Cerebellar cortex (tissue), 1 donor: Measurements from ENCODE around the gene CHRM5.

Source experiments
- DNase-seq: peaks from one replicate; pipeline ENCODE4 v3.0.0-alpha.2; 2015; ENCODE audit warnings: low spot score

The CHRM5 gene

DNA sequence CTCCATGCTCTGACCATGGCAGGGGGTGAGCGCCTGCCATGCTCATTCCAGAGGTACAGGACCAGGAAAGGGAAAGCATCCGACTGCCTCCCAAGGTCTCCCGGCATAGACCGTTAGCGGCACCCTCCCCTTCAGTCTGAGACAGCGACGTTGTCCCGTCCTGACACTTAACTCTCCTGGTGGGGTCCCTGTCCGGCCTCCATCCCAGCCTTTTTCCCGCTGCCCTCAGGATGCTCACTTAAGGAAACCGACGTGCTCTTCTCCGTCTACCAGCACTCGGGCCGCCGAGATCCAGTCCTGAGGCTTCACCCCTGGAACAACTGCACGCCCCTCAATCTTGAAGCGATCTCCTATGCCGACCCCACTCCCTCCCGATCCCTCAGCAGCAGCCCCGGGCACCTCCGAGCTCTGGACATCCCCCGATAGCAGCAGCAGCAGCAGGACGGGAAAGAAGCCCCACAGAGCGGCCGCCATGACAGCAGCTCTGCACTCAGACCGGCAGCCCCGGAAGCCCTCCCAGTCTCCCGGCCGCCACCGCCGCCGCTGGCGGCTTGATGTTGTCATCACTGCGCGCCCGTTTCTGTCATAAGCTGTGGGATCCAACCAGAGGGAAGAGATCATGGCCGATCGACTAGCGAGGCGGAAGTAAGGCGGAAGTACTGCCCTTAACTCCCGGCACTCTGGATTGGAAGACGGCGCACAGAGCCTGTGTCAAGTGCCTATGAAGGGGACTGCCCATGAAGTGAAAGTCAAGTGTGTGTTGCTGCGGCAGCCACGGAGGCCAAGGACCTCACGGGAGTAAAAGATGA lies 133.3 kb downstream of the CHRM5 start, which contains the start of the genes EMC7 and PGBD4:
EMC7 (minus strand) TSS at position 497 of the 809 bp plus-strand sequence; CDS start at position 474, 23 bp downstream.
PGBD4 (plus strand) TSS at position 718 of the 809 bp plus-strand sequence. CDS start 449 bp downstream, outside the sequence.
- DNase-seq, result peak; percentile 99

DNA sequence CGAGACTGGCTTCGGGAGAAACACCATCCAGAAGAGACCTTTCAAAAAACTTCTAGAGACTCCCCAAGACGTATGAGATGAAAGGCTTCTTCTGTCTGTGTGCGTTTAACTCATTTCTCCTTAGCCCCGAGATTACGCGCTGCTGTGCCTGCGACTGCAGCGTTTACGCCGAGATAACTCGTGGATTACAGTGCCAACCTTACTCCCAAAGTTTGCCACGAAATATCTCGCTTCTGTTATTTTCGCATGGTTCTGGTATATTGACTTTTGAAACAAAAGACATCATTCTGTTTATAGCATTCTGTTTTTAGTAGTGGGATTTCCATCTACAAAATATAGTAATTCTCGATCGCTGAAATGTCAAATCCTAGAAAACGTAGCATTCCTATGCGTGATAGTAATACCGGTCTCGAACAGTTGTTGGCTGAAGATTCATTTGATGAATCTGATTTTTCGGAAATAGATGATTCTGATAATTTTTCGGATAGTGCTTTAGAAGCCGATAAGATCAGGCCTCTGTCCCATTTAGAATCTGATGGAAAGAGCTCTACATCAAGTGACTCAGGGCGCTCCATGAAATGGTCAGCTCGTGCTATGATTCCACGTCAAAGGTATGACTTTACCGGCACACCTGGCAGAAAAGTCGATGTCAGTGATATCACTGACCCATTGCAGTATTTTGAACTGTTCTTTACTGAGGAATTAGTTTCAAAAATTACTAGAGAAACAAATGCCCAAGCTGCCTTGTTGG lies 134.1 kb downstream of the CHRM5 start:
- peak; percentile 14 for DNase-seq

DNA sequence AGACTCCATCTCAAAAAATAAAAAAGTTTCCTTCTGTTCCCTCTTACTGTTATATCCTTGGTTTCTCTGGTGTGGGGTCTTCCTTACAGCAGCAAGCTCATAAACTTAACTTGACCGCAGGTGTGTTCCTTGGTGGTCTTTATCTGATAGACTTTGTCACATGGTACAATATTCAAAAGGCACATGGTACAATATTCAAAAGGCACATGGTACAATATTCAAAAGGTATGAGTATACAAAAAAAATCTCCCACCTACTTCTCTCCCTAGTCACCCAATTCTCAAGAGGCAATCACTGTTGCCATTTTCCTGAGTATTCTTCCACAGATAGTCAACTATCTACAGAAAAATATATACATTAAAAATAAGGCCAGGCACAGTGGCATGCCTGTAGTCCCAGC lies 138.1 kb downstream of the CHRM5 start:
- DNase-seq, result no peak

DNA sequence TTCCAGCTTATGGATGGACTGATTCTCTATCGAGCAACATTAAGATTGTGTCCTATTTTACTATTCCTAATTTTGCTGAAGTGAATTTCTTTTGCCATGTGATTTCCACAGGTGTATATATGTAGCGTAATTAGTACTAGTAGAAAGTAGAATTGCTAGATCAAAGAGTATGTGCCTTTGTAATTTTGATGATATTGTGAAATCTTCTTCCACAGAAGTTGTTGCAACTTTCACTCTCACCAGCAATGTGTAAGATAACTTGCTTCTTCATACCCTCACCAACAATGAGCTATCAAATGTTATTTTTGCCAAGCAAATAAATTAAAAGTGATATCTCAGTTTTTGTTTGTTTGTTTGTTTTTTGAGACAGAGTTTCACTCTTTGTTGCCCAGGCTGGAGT lies 139.0 kb downstream of the CHRM5 start:
- DNase-seq, result no peak

DNA sequence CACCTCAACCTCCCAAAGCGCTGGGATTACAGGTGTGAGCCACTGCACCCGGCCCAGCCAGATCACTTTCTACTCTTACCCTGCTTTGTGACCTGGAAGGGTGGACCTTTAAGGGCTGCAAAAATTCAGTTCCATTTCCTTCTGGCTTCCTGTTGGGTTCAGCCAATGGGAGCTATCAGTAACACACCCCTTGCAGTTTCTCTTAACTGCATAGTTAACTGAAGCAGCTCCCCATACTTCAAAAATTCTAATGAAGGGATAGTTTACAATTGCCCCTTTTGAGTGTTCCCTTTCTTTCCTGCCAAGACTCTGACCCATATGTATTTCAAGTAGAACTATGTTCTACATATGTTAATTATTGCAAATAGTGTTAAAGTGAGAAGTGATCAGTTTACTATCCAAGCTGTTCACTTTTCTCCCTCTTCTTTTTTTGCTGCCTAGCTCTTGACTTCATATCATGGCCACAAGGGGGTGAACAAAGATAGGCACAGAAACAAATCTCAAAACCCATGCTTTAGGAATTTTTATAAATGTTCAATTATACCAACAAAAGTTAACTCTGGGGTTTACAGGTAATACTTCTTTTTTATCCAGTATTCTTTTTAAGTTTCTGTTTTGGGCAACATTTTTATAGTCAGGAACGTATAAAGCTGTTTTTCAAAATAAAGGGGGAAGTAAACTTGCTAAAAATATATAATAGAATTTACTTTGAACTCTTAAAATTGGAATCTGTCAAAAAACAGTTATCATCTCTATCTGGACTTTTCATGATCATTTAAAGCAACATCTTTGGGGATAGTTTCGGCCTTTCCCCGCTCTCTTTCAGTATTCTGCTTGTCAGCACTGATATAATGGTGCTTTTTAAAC lies 141.7 kb downstream of the CHRM5 start:
- peak; percentile 41 for DNase-seq

DNA sequence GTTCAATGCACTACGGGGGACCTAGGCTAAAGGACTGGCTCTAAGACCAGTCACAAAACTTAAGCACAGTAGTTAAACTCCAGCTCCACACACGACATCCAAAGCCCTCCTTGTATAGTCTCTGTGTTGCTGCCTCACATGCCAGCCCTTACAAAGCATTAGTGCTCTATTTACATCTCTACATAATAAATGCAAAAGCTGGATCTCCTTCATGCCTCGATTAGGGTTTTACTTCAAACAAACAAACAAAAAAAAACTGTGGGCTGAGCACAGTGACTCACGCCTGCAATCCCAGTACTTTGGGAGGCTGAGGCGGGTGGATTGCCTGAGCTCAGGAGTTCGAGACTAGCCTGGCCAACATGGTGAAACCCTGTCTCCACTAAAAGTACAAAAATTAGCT lies 143.2 kb downstream of the CHRM5 start:
- no peak for DNase-seq

DNA sequence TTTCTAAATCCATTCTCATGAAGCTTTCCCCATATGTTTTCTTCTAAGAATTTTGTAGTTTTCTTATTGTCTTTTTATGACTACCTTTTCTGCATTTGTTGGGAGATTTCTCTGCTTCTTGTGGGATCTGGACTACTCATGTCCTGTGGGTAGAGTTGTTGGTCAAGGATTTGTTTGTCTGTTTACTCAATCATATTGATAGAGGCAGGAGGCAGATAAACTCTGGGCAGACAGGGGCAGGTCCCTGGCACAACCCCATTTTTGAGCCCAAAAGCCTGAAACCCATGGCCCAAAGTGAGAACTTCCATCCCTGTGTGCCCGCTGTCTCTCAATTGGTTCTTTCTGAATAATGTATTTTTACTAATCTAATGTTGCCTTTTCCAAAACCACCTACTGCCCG lies 145.9 kb downstream of the CHRM5 start:
- no peak for DNase-seq

DNA sequence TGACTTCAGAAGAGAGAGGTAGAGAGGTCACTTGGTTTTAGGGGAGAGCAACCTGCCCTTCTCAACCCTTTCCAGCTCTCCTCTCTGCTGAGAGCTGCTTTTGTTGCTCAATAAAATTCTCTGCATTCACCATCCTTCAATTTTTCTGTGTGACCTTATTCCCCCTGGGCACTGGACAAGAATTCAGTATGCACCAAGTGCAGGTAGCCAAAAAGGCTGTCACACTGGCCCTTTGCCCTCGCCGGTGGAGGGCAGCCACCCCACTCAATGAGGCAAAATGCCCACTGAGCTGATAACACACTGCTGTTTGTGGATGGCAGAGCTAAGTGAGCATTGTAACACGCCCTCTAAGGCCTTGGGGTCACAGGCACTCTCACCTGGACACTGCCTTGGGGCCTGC lies 146.4 kb downstream of the CHRM5 start:
- no peak for DNase-seq

DNA sequence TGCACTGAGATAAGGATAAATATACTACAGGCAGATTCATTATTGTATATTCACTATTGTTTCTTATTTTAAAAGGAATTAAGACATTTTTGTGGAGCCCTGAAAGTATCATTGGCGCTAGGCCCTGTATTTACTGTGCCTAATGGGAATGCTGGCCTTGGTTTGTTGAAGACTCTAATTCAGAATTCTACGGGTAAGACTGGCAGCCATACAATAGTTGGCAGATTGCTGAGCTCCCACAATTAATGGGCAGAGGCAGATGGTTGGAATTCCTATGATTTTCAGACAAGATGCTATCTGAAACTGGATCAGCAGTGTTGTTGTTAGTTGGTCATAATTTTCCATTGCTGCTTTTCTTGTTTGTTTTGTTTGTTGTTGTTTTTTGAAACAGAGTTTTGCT lies 148.3 kb downstream of the CHRM5 start:
- no peak for DNase-seq
